Measurements from ENCODE around the gene OSBPL10.

The OSBPL10 gene

DNA sequence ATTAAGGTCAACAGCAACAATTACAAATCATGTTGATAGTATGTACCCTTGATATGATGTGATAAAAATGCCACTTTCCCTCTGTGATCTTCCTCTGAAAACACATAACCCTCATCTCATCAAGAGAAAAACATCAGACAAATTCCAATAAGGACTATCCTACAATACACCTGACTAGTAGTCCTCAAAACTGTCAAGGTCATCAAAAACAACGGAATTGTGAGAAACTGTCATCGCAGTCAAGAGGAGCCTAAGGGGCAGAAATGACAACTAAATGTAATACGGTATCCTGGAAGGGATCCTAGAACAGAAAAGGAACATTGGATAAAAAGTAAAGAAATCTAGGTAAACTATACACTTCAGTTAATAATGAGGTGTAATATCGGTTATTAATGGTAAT lies 59.2 kb downstream of the OSBPL10 start:
- DNase-seq (ENCODE audit: low spot score) = no peak

DNA sequence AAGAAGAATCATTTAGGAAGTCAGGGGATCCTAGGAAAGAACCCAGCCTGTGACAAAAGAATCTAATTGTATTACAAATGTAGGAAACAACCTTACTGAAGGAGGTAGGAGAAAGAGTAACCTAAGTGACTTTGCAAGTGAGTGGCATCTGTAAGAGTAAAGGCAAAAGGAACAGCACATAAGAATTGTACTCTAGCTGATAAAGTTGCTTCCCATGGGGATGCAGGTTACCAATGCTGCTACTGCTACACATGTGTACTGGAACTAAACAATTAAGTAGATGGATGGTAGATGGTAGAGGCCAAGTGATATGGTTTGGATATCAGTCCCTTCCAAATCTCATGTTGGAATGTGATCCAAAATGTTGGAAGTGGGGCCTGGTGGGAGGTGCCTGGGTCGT lies 60.8 kb downstream of the OSBPL10 start:
- DNase-seq (ENCODE audit: low spot score) = no peak

GRCh38 chr3:31919528-31919927 lies 61.5 kb downstream of the OSBPL10 start:
- no peak for DNase-seq (ENCODE audit: low spot score)

GRCh38 chr3:31918179-31919150 lies 62.6 kb downstream of the OSBPL10 start:
- DNase-seq (ENCODE audit: low spot score) = no peak

DNA sequence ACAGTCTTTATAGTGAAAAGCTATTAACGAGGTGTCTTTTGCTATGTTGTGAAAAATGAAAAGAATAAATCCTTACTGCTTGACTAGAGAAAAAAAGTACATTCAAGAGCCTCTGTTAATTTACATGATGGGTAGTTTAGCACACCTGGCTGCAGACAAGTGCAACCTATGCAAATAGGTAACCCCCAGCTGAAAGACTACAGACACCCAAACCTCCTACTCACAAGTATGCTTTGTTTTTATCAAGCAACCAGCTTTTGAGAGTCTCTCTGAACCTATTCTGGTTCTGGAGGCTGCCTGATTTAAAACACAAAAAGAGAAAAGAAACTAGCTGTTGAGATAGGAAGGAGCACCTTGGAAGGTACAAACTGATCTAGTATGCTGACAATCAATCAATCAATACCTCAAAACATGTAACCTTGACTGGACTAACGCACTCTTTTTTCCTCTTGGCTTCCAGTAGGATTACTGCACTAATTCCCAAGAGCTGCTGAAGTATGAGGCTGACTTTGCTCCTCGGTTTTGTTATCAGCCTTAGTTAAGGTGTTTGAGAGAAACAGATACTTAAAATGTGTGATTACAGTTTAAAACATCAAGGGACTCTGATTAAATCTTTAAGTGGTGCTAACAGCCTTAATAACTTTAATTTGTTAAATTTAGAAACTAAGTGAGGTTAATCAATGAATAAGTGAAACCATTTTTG lies 63.6 kb downstream of the OSBPL10 start:
- DNase-seq (ENCODE audit: low spot score) = no peak

DNA sequence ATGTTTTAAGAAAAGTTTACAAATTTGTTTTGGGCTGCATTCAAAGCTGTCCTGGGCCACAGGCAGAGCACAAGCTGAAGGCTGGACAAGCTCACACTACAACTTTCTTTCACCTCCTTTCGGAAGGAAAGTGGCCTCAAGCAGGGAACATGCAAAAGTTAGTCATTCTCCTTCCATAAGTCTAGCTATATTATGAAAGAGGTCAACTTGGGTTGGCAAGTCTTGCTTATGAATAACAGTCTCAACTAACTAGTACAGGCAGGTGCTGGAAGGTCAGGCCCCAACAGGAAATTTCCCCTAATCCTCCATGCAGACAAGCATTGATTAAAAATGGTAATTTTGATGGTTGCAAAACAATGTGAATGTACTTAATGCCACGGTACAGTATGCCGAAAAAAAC lies 69.4 kb downstream of the OSBPL10 start:
- DNase-seq (ENCODE audit: low spot score) = no peak

- DNase-seq (ENCODE audit: low spot score) = no peak
Measured at GRCh38 chr3:31911124-31911523, 69.9 kb downstream of the OSBPL10 start.

DNA sequence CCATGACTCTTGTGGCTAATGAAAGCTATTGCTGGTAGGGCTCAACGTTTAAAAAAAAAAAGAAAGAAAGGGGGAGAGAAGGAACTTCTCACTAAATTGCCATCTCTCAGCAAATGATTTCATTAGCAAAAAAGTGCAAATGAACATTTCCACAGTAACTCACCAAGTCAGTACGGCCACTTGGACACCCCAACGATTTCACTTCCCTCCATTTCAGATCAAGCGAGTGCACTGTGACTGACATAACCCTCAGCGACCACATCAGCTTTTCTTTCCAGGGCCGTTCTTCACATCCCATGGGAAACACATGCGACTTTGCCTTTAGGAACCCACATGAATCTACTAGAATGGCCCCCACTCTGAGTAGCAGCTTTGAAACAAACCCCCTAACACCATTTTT lies 71.6 kb downstream of the OSBPL10 start:
- no peak for DNase-seq (ENCODE audit: low spot score)

GRCh38 chr3:31908391-31909097 lies 72.5 kb downstream of the OSBPL10 start:
- DNase-seq (ENCODE audit: low spot score) = no peak

- DNase-seq (ENCODE audit: low spot score) = no peak
Measured at GRCh38 chr3:31906182-31906581, 74.9 kb downstream of the OSBPL10 start.

GRCh38 chr3:31903686-31904431 lies 77.2 kb downstream of the OSBPL10 start:
- DNase-seq (ENCODE audit: low spot score) = no peak

DNA sequence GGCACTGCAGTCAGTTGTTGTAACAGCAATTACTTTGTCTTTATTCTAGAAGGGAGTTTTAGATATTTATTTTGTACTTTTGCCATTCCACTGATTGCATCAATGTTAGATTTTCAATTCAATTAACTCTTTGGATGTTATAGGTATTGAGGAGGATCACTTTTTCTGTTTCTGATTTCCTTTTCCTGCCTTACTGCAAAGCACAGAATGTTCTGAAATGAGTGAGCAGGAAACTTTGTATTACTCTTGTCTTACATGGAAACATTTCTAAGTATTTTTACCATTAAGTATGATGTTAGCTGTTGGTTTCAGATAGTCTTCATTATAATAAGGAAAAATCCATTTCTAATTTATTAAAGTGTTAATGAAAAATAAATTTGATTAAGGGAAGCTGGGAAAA lies 80.5 kb downstream of the OSBPL10 start:
- DNase-seq (ENCODE audit: low spot score) = no peak

GRCh38 chr3:31896648-31897433 lies 84.2 kb downstream of the OSBPL10 start:
- no peak for DNase-seq (ENCODE audit: low spot score)

DNA sequence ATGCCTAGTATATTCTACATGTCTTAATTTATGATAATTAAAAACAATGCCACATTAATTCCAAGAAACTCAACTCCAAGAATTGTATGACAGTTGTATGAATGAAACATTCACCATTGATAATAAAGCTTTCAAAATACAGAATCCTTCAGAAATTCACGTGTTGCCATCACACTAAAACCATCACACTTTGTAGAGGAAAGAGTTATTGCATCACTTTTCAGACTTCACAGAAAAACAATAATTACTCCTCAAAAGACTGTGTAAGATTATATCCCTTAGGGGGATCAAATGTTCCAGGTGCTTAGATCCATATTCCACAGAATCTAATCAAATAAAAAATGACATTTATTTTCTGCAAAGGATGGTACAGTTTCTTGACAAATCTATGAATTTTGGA lies 85.0 kb downstream of the OSBPL10 start:
- no peak for DNase-seq (ENCODE audit: low spot score)

GRCh38 chr3:31895471-31895870 lies 85.6 kb downstream of the OSBPL10 start:
- DNase-seq (ENCODE audit: low spot score) = no peak

- no peak for DNase-seq (ENCODE audit: low spot score)
Measured at GRCh38 chr3:31892916-31893573, 88.0 kb downstream of the OSBPL10 start.

GRCh38 chr3:31892500-31892899 lies 88.6 kb downstream of the OSBPL10 start:
- no peak for DNase-seq (ENCODE audit: low spot score)

- DNase-seq (ENCODE audit: low spot score) = no peak
Measured at GRCh38 chr3:31891876-31892455, 89.1 kb downstream of the OSBPL10 start.

DNA sequence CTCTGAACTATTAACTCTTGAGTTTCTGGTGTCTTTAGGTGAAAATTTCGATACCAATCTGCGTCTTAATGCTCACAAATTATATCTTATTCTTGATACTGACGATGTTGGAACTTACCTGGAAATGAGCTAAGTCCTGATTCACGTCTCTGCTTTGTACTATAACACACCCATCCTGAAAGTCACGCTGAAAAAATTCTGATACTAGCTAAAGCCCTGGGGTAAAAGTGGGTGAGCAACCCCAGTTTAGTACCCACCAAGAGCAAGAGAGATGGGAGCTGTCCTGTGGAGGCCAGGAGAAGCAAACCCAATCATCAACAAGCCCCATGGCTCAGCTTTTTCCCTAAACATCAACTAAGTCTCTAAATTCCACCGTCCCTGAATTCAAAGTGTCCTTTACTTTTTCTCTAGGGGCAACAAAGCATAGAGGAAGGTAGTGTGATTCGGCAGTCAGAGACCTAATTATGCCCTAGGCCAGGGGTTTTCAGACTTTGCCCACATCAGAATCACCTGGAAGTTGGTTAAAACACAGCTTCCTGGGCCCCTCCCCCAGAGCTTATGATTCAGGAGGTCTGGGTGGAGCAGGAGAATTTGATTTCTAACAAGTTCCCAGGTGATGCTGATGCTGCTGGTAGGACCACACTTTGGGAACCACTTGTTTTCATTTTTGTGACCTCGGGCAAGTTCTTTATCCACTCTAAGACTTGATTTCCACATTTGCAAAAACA lies 90.2 kb downstream of the OSBPL10 start:
- no peak for DNase-seq (ENCODE audit: low spot score)

Data from AG08395 (cell line).